Germinal center (tissue), 1 donor: ENCODE results near the gene SFXN5.

Experiments used
- DNase-seq: peaks from one replicate; pipeline ENCODE4 v3.0.0; 2012; ENCODE audit warnings: mixed read lengths, low spot score

The SFXN5 gene

GRCh38 chr2:72897785-72898584, 173.5 kb downstream of the SFXN5 start:
- DNase-seq, result no peak

GRCh38 chr2:72896446-72896845, 175.1 kb downstream of the SFXN5 start:
- DNase-seq, result no peak

DNA sequence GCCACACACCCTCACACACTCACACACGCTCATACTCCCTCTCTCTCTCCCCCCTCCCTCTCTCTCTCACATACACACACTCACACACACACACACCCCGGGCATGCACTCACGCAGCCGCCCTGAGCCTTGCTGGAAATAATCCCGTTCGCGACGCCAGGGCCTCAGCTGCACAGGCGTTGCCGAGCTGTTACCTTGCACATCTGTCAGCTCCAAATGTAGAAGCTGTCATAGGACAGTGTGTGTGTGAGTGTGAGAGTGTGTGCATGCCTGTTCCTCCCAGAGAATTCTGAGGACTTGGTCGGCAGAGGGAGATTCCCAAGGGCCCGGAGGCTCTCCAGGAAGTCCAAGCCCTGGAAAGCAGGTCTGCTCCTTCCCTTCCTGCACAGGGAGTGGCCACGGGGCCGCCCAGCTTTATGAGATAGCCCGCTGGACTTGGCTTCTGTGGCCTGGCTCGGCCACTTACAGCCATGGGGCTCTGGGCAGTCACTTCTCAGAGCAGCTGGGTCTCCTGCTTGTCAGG, 175.7 kb downstream of the SFXN5 start:
- no peak for DNase-seq

GRCh38 chr2:72895154-72895553, 176.4 kb downstream of the SFXN5 start:
- DNase-seq, result no peak

- DNase-seq, result no peak
These were observed 177.0 kb downstream of the SFXN5 start for GRCh38 chr2:72894514-72894913.

DNA sequence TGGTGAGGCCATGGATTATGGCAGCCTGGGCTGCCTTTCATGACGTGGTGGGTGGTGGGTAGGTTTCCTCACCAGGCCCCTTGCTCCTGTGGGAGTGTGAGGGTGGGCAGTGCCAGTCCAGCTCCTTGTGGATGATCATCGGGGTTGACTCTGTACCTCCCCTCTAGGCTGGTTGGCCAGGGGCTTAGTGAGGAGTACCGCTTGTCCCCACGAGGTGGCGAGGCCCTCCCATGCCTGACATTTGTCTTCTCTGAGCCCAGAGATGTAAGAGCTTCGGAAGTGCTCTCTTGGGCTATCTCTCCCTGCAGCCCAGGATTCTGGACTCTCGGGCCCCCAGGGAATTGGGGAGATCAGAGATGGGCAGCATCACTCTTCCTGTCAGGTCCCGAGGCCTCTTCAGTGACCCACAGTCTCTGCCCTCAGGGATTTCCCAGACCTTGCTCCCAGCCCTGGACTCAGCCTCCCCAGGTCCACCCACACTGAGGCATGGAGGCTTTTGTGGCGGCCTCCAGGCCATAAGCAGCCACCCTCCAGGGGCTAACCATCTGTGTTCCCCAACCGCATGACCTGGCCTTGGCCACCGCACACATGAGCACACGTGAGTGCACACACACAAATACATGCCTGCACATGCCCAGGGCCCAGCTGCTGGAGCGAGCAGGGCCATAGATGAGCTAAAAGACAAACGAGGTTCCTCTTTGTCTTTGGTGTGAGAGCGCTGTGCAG, 177.8 kb downstream of the SFXN5 start:
- DNase-seq, result peak; percentile 38

- peak; percentile 65 for DNase-seq
These were observed 178.9 kb downstream of the SFXN5 start for GRCh38 chr2:72892506-72893173.
